ENCODE measurements around the gene SLC22A12. TPM values are rescaled to one million over a fixed set of nuclear protein-coding genes. Genes with fewer than 3 reads are reported as not detected.

The SLC22A12 gene
- polyA plus RNA-seq, 1 experiment = not detected

- TF ChIP-seq, protein P1, sequence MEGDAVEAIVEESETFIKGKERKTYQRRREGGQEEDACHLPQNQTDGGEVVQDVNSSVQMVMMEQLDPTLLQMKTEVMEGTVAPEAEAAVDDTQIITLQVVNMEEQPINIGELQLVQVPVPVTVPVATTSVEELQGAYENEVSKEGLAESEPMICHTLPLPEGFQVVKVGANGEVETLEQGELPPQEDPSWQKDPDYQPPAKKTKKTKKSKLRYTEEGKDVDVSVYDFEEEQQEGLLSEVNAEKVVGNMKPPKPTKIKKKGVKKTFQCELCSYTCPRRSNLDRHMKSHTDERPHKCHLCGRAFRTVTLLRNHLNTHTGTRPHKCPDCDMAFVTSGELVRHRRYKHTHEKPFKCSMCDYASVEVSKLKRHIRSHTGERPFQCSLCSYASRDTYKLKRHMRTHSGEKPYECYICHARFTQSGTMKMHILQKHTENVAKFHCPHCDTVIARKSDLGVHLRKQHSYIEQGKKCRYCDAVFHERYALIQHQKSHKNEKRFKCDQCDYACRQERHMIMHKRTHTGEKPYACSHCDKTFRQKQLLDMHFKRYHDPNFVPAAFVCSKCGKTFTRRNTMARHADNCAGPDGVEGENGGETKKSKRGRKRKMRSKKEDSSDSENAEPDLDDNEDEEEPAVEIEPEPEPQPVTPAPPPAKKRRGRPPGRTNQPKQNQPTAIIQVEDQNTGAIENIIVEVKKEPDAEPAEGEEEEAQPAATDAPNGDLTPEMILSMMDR (IDR thresholded peaks at IDR 0.05; ENCODE audit: low read depth, low read length) = no peak
- ChIA-PET POLR2A (no interaction called here), CTCF (no interaction called here)
- no peak for DNase-seq (ENCODE audit: low read depth, low spot score)
- H3K4me3 ChIP-seq (ENCODE audit: low read depth, low read length) = no peak overlapping the region
- peaks cover 22% of the 10 kb centered on the region for H3K27me3 ChIP-seq (ENCODE audit: control insufficient read depth, insufficient read depth, low read length)
- H3K9me3 ChIP-seq (ENCODE audit: control insufficient read depth, insufficient read depth, low read length) = no peaks in the 10 kb centered on the region; the same call in 1 of the 2 replicates
- H3K27ac ChIP-seq (ENCODE audit: low read depth, low read length) = no peak overlapping the region
Measured at GRCh38 chr11:64562723-64563351, 28.2 kb upstream of the SLC22A12 start.

- H3K4me3 ChIP-seq (ENCODE audit: low read depth, low read length) = no peak overlapping the region
- TF ChIP-seq, protein P1 (IDR thresholded peaks at IDR 0.05; ENCODE audit: low read depth, low read length) = no peak
- H3K9me3 ChIP-seq (ENCODE audit: control insufficient read depth, insufficient read depth, low read length) = no peaks in the 10 kb centered on the region; the same call in 1 of the 2 replicates
- H3K27me3 ChIP-seq (ENCODE audit: control insufficient read depth, insufficient read depth, low read length) = peaks cover 21% of the 10 kb centered on the region
- no peak overlapping the region for H3K27ac ChIP-seq (ENCODE audit: low read depth, low read length)
- ChIA-PET CTCF (no interaction called here), POLR2A (no interaction called here)
- DNase-seq (ENCODE audit: low read depth, low spot score) = no peak
Measured at GRCh38 chr11:64563966-64564365, 27.1 kb upstream of the SLC22A12 start.

GRCh38 chr11:64564419-64564818 is 26.6 kb upstream of the SLC22A12 start:
- H3K9me3 ChIP-seq (ENCODE audit: control insufficient read depth, insufficient read depth, low read length) = no peaks in the 10 kb centered on the region; the same call in 1 of the 2 replicates
- CTCF ChIA-PET = interaction anchor here (0.8 kb wide), 1 partner anchor 10 kb away, joined by 3 read pairs; no protein-coding TSS in a partner anchor
- no peak for DNase-seq (ENCODE audit: low read depth, low spot score)
- POLR2A ChIA-PET = no interaction called here
- TF ChIP-seq, protein P1 (IDR thresholded peaks at IDR 0.05; ENCODE audit: low read depth, low read length) = no peak
- H3K27me3 ChIP-seq (ENCODE audit: control insufficient read depth, insufficient read depth, low read length) = peaks cover 20% of the 10 kb centered on the region
- H3K4me3 ChIP-seq (ENCODE audit: low read depth, low read length) = no peak overlapping the region
- no peak overlapping the region for H3K27ac ChIP-seq (ENCODE audit: low read depth, low read length)

DNA sequence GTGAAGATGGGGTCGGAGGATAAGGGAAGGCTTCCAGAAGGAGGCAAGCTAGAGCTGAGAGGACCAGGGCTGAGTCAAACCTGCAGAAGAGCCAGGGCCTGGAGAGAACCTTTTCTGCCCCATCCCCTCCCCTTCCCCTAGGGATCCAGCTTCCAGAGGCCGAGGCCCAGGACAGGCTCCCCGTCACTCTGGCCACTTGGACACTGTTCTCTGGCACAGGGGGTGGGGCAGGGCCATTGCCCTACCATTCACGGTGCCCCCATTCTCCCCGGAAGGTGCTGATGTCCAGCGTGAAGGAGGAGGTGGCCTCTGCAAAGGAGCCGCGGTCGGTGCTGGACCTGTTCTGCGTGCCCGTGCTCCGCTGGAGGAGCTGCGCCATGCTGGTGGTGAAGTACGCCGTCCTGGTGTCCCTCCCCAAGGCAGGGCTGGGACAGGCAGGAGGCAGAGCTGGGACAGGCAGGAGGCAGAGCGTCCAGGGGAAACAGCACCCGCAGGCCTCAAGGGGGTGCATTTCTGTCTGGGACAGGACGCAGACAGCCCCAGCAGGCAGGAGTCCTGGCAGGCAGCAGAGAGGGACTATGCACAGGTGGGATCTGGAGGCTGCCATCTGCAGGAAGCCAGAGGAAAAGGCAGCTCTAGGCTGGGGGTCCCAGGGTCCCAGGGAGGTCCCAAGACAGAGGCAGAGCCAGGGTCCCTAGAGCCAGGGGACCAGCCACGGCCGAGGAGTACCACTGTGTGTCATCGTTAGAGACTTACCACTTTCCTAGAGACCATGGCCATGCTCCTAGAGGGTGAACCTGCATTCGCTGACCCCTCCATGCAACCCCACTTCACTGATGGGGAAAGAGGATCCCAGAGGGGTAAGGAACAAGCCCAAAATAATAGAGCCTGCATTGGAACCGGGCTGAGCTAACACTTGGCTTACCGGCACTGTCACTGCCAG is 25.8 kb upstream of the SLC22A12 start:
- H3K9me3 ChIP-seq (ENCODE audit: control insufficient read depth, insufficient read depth, low read length) = no peaks in the 10 kb centered on the region; the same call in 1 of the 2 replicates
- TF ChIP-seq, protein P1 (IDR thresholded peaks at IDR 0.05; ENCODE audit: low read depth, low read length) = no peak
- H3K27ac ChIP-seq (ENCODE audit: low read depth, low read length) = no peak overlapping the region
- DNase-seq (ENCODE audit: low read depth, low spot score) = no peak
- H3K27me3 ChIP-seq (ENCODE audit: control insufficient read depth, insufficient read depth, low read length) = peaks cover 18% of the 10 kb centered on the region
- CTCF ChIA-PET = interaction anchor here (0.8 kb wide), 1 partner anchor 11 kb away, joined by 3 read pairs; no protein-coding TSS in a partner anchor
- POLR2A ChIA-PET = no interaction called here
- no peak overlapping the region for H3K4me3 ChIP-seq (ENCODE audit: low read depth, low read length)
